Central memory CD8-positive, alpha-beta T cell (primary cell): ENCODE measurements around the gene C4orf33.

Source experiments
- ATAC-seq: fragments of 150-1000 bp; cut with Tn5 transposase; replicated peaks from 2 replicates; pipeline ENCODE4 v1.10.0; 2022; ENCODE audit warnings: mild to moderate bottlenecking, moderate FRiP score, moderate number of reproducible peaks; ENCODE audit not compliant: poor library complexity, severe bottlenecking; ENCODE audit errors: extremely low read depth
- DNase-seq, 2 donors: peaks; one replicate each; pipeline ENCODE4 v3.0.0; 2021; ENCODE audit warnings: low spot score in 2 of 2
- H3K27ac Mint-ChIP-seq: one replicate; pipeline ENCODE4 v1.8.0; 2022; ENCODE audit warnings: low read depth, mild to moderate bottlenecking, moderate library complexity, mixed read lengths
- H3K27me3 Mint-ChIP-seq: one replicate; pipeline ENCODE4 v1.8.0; 2022; ENCODE audit warnings: mixed read lengths
- H3K36me3 Mint-ChIP-seq: one replicate; pipeline ENCODE4 v1.8.0; 2022; ENCODE audit warnings: mild to moderate bottlenecking, moderate library complexity, mixed read lengths; ENCODE audit not compliant: insufficient read depth
- H3K4me1 Mint-ChIP-seq: one replicate; pipeline ENCODE4 v1.8.0; 2022; ENCODE audit warnings: mixed read lengths
- H3K4me3 Mint-ChIP-seq: one replicate; pipeline ENCODE4 v1.8.0; 2022; ENCODE audit warnings: mild to moderate bottlenecking, moderate library complexity, mixed read lengths
- H3K9me3 Mint-ChIP-seq: one replicate; pipeline ENCODE4 v1.8.0; 2022; ENCODE audit warnings: mixed read lengths

C4orf33 gene

GRCh38 chr4:129164243-129164642, 68.3 kb downstream of the C4orf33 start:
- Mint-ChIP-seq H3K4me1 (no peaks in the 10 kb centered on the region), H3K27ac (no peak overlapping the region), H3K36me3 (no peaks in the 10 kb centered on the region), H3K4me3 (no peak overlapping the region), H3K27me3 (peaks cover 60% of the 10 kb centered on the region), H3K9me3 (no peaks in the 10 kb centered on the region)
- ATAC-seq: no peak
- no peak for DNase-seq
